ENCODE measurements around the gene SCAMP2. TPM values are rescaled to one million over a fixed set of nuclear protein-coding genes. Genes with fewer than 3 reads are reported as not detected.

SCAMP2 gene
- total RNA-seq, 1 experiment from 2014 or later, result 38.0 TPM

DNA sequence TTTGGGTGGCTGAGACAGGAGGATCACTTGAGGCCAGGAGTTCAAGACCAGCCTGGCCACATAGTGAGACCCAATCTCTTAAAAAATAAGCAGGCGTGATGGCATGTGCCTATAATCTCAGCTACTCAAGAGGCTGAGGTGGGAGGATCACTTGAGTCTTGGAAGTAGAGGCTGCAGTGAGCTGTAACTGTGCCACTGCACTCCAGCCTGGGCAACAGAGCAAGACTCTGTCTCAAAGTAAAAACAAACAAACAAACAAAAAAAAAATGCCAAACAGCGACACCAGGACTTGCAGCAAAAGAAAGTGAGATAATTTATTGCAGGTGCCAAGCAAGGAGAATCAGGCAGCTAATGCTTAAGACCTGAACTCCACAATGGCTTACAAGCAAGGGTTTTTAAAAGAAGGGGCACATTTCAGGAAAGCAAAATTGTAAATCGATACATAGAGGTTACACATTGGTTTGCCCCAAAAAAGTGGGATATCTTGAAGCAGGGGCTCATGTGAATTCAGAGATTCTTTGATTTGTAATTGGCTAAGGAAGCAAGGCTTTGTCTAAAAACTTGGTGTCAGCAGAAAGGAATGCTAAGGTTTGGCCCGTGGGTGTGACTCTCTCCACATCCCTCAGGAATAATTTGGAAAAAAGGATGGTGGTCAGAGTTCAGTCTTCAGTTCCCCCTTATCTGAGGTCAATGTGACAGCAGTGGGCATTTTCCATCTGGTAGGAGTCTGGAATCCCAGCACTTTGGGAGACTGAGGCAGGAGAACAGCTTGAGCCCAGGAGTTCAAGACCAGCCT, 11.5 kb upstream of the SCAMP2 start (continued):
- TF ChIP-seq, protein P1, sequence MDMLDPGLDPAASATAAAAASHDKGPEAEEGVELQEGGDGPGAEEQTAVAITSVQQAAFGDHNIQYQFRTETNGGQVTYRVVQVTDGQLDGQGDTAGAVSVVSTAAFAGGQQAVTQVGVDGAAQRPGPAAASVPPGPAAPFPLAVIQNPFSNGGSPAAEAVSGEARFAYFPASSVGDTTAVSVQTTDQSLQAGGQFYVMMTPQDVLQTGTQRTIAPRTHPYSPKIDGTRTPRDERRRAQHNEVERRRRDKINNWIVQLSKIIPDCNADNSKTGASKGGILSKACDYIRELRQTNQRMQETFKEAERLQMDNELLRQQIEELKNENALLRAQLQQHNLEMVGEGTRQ (CRISPR knock-in tag; IDR thresholded peaks at IDR 0.05), result no peak
- TF ChIP-seq CREB1 (CRISPR knock-in tag; IDR thresholded peaks at IDR 0.05), result no peak
- TF ChIP-seq NR2C2 (CRISPR knock-in tag; IDR thresholded peaks at IDR 0.05), result no peak
- no peak for TF ChIP-seq TEAD1 (CRISPR knock-in tag; IDR thresholded peaks at IDR 0.05)
- TF ChIP-seq HMGA2 (CRISPR knock-in tag; IDR thresholded peaks at IDR 0.05), result no peak
- TF ChIP-seq TEAD4 (CRISPR knock-in tag; IDR thresholded peaks at IDR 0.05), result no peak
- TF ChIP-seq, protein P2, sequence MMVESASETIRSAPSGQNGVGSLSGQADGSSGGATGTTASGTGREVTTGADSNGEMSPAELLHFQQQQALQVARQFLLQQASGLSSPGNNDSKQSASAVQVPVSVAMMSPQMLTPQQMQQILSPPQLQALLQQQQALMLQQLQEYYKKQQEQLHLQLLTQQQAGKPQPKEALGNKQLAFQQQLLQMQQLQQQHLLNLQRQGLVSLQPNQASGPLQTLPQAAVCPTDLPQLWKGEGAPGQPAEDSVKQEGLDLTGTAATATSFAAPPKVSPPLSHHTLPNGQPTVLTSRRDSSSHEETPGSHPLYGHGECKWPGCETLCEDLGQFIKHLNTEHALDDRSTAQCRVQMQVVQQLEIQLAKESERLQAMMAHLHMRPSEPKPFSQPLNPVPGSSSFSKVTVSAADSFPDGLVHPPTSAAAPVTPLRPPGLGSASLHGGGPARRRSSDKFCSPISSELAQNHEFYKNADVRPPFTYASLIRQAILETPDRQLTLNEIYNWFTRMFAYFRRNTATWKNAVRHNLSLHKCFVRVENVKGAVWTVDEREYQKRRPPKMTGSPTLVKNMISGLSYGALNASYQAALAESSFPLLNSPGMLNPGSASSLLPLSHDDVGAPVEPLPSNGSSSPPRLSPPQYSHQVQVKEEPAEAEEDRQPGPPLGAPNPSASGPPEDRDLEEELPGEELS (CRISPR knock-in tag; IDR thresholded peaks at IDR 0.05), result no peak
- TF ChIP-seq TP53 (CRISPR knock-in tag; IDR thresholded peaks at IDR 0.05), result no peak
- TF ChIP-seq FOXK1 (CRISPR knock-in tag; IDR thresholded peaks at IDR 0.05), result no peak
- no peak for TF ChIP-seq CBFB (CRISPR knock-in tag; IDR thresholded peaks at IDR 0.05; ENCODE audit: low read depth)
- TF ChIP-seq, protein P3, sequence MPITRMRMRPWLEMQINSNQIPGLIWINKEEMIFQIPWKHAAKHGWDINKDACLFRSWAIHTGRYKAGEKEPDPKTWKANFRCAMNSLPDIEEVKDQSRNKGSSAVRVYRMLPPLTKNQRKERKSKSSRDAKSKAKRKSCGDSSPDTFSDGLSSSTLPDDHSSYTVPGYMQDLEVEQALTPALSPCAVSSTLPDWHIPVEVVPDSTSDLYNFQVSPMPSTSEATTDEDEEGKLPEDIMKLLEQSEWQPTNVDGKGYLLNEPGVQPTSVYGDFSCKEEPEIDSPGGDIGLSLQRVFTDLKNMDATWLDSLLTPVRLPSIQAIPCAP (CRISPR knock-in tag; IDR thresholded peaks at IDR 0.05), result no peak
- TF ChIP-seq, protein P4, sequence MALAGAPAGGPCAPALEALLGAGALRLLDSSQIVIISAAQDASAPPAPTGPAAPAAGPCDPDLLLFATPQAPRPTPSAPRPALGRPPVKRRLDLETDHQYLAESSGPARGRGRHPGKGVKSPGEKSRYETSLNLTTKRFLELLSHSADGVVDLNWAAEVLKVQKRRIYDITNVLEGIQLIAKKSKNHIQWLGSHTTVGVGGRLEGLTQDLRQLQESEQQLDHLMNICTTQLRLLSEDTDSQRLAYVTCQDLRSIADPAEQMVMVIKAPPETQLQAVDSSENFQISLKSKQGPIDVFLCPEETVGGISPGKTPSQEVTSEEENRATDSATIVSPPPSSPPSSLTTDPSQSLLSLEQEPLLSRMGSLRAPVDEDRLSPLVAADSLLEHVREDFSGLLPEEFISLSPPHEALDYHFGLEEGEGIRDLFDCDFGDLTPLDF (CRISPR knock-in tag; IDR thresholded peaks at IDR 0.05), result no peak
- TF ChIP-seq PRRX2 (CRISPR knock-in tag; IDR thresholded peaks at IDR 0.05), result no peak

DNA sequence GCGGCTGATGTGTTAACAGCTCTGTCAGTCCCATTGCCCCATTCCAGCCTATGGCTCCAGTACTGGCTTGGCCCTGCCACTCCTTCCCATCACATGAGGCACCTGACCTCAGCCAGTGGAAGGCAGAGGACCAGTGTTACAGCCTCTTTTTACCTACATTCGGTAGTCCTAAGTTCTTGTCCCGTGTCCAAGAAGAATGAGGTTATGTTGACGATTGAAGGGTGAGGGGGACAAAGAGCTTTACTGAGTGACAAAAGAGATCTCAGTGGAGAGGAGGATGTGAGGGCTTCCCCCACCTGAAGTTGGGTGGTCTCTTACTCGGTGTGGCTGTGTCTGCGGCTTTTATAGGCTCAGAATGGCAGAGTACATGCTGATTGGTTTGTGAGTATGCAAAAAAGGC, 9.4 kb upstream of the SCAMP2 start:
- Mint-ChIP-seq H3K9me3 (peaks cover 6% of the 10 kb centered on the region), H3K4me3 (no peak overlapping the region), H3K36me3 (peaks cover 5% of the 10 kb centered on the region; the same call in 1 of the 2 replicates), H3K27ac (no peak overlapping the region), H3K4me1 (0 out of 2 replicates have a peak, but pooled peaks cover 3% of the 10 kb centered on the region), H3K27me3 (ENCODE audit: low read depth) (peaks cover 8% of the 10 kb centered on the region)
- TF ChIP-seq SMAD3 (CRISPR knock-in tag; IDR thresholded peaks at IDR 0.05; ENCODE audit: borderline replicate concordance), result no peak
- TF ChIP-seq, protein P5, sequence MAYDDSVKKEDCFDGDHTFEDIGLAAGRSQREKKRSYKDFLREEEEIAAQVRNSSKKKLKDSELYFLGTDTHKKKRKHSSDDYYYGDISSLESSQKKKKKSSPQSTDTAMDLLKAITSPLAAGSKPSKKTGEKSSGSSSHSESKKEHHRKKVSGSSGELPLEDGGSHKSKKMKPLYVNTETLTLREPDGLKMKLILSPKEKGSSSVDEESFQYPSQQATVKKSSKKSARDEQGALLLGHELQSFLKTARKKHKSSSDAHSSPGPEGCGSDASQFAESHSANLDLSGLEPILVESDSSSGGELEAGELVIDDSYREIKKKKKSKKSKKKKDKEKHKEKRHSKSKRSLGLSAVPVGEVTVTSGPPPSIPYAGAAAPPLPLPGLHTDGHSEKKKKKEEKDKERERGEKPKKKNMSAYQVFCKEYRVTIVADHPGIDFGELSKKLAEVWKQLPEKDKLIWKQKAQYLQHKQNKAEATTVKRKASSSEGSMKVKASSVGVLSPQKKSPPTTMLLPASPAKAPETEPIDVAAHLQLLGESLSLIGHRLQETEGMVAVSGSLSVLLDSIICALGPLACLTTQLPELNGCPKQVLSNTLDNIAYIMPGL (CRISPR knock-in tag; IDR thresholded peaks at IDR 0.05), result no peak
- TF ChIP-seq, protein P6, sequence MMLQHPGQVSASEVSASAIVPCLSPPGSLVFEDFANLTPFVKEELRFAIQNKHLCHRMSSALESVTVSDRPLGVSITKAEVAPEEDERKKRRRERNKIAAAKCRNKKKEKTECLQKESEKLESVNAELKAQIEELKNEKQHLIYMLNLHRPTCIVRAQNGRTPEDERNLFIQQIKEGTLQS (CRISPR knock-in tag; conservative IDR thresholded peaks at IDR 0.05), result no peak
- no peak for TF ChIP-seq ZNF263 (CRISPR knock-in tag; IDR thresholded peaks at IDR 0.05; ENCODE audit: low read depth)
- TF ChIP-seq, protein P7, sequence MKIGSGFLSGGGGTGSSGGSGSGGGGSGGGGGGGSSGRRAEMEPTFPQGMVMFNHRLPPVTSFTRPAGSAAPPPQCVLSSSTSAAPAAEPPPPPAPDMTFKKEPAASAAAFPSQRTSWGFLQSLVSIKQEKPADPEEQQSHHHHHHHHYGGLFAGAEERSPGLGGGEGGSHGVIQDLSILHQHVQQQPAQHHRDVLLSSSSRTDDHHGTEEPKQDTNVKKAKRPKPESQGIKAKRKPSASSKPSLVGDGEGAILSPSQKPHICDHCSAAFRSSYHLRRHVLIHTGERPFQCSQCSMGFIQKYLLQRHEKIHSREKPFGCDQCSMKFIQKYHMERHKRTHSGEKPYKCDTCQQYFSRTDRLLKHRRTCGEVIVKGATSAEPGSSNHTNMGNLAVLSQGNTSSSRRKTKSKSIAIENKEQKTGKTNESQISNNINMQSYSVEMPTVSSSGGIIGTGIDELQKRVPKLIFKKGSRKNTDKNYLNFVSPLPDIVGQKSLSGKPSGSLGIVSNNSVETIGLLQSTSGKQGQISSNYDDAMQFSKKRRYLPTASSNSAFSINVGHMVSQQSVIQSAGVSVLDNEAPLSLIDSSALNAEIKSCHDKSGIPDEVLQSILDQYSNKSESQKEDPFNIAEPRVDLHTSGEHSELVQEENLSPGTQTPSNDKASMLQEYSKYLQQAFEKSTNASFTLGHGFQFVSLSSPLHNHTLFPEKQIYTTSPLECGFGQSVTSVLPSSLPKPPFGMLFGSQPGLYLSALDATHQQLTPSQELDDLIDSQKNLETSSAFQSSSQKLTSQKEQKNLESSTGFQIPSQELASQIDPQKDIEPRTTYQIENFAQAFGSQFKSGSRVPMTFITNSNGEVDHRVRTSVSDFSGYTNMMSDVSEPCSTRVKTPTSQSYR (CRISPR knock-in tag; IDR thresholded peaks at IDR 0.05), result no peak
- no peak for TF ChIP-seq ZNF138 (CRISPR knock-in tag; conservative IDR thresholded peaks at IDR 0.05)
- TF ChIP-seq, protein P8, sequence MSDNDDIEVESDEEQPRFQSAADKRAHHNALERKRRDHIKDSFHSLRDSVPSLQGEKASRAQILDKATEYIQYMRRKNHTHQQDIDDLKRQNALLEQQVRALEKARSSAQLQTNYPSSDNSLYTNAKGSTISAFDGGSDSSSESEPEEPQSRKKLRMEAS (CRISPR knock-in tag; IDR thresholded peaks at IDR 0.05), result no peak
- no peak for TF ChIP-seq MYBL2 (CRISPR knock-in tag; IDR thresholded peaks at IDR 0.05)
- TF ChIP-seq, protein P9, sequence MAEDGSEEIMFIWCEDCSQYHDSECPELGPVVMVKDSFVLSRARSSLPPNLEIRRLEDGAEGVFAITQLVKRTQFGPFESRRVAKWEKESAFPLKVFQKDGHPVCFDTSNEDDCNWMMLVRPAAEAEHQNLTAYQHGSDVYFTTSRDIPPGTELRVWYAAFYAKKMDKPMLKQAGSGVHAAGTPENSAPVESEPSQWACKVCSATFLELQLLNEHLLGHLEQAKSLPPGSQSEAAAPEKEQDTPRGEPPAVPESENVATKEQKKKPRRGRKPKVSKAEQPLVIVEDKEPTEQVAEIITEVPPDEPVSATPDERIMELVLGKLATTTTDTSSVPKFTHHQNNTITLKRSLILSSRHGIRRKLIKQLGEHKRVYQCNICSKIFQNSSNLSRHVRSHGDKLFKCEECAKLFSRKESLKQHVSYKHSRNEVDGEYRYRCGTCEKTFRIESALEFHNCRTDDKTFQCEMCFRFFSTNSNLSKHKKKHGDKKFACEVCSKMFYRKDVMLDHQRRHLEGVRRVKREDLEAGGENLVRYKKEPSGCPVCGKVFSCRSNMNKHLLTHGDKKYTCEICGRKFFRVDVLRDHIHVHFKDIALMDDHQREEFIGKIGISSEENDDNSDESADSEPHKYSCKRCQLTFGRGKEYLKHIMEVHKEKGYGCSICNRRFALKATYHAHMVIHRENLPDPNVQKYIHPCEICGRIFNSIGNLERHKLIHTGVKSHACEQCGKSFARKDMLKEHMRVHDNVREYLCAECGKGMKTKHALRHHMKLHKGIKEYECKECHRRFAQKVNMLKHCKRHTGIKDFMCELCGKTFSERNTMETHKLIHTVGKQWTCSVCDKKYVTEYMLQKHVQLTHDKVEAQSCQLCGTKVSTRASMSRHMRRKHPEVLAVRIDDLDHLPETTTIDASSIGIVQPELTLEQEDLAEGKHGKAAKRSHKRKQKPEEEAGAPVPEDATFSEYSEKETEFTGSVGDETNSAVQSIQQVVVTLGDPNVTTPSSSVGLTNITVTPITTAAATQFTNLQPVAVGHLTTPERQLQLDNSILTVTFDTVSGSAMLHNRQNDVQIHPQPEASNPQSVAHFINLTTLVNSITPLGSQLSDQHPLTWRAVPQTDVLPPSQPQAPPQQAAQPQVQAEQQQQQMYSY (CRISPR knock-in tag; IDR thresholded peaks at IDR 0.05), result no peak
- ATAC-seq (no peak), DNase-seq (ENCODE audit: low spot score) (no peak)
- CTCF ChIA-PET, result interaction anchor here (4.2 kb wide), 1 partner anchor 19 kb away, joined by 27 read pairs; no protein-coding TSS in a partner anchor
- POLR2A ChIA-PET, result no interaction called here

All from WTC11 (cell line).